SK-N-SH treated with all-trans-retinoic acid at 6 μM for 48 hours (cell line): ENCODE data around the gene ADI1.
"Not testable (repeated sequence)": the region's sequence is repeated elsewhere in the genome, so short reads cannot be mapped to it uniquely, and the experiment has no call there.

Source experiments
- ATAC-seq: fragments of 200-7000 bp; cut with Tn5 transposase; 3 replicates; pipeline ENCODE4 v1.9.1; 2020; ENCODE audit warnings: mild to moderate bottlenecking, moderate library complexity
- ARNTL ChIP-seq: fragments of 450-650 bp; formaldehyde crosslinking; IDR thresholded peaks from 2 replicates; pipeline ENCODE4 v1.5.0; 2020; ENCODE audit warnings: low read depth, mild to moderate bottlenecking, moderate library complexity, borderline replicate concordance
- BACH2 ChIP-seq: fragments of 250-450 bp; sonication (Bioruptor Pico); IDR thresholded peaks from 2 replicates; pipeline ENCODE4 v1.9.0; 2021; ENCODE audit warnings: mild to moderate bottlenecking, borderline replicate concordance
- CREB5 ChIP-seq: fragments of 250-450 bp; sonication (Bioruptor Pico); IDR thresholded peaks from 2 replicates; pipeline ENCODE4 v1.5.1; 2020; ENCODE audit warnings: low read depth, mild to moderate bottlenecking, moderate library complexity
- CSDC2 ChIP-seq: fragments of 250-450 bp; sonication (Bioruptor Pico); IDR thresholded peaks from 2 replicates; pipeline ENCODE4 v1.5.0; 2020; ENCODE audit warnings: mild to moderate bottlenecking, moderate library complexity
- CSRNP3 ChIP-seq: fragments of 250-450 bp; sonication (Bioruptor Pico); IDR thresholded peaks from 2 replicates; pipeline ENCODE4 v1.5.1; 2021; ENCODE audit warnings: mild to moderate bottlenecking, moderate library complexity
- ESRRG ChIP-seq: fragments of 250-450 bp; sonication (Bioruptor Pico); IDR thresholded peaks from 2 replicates; pipeline ENCODE4 v1.6.1; 2021; ENCODE audit warnings: mild to moderate bottlenecking
- GLIS3 ChIP-seq: fragments of 250-450 bp; sonication (Bioruptor Pico); IDR thresholded peaks from 2 replicates; pipeline ENCODE4 v1.5.0; 2020; ENCODE audit warnings: mild to moderate bottlenecking, moderate library complexity
- ISL1 ChIP-seq: fragments of 250-450 bp; sonication (Bioruptor Pico); IDR thresholded peaks from 2 replicates; pipeline ENCODE4 v2.1.2; 2022; ENCODE audit warnings: mild to moderate bottlenecking, moderate library complexity
- OSR1 ChIP-seq: fragments of 250-450 bp; sonication (Bioruptor Pico); IDR thresholded peaks from 2 replicates; pipeline ENCODE4 v1.8.0; 2022; ENCODE audit warnings: moderate library complexity, mild to moderate bottlenecking, inconsistent platforms
- PATZ1 ChIP-seq: fragments of 250-450 bp; sonication (Bioruptor Pico); IDR thresholded peaks from 2 replicates; pipeline ENCODE4 v1.8.0; 2020; ENCODE audit warnings: mild to moderate bottlenecking, moderate library complexity, borderline replicate concordance
- PPARA ChIP-seq: fragments of 250-450 bp; sonication (Bioruptor Pico); IDR thresholded peaks from 2 replicates; pipeline ENCODE4 v1.5.0; 2020; ENCODE audit warnings: mild to moderate bottlenecking, borderline replicate concordance
- RARB ChIP-seq: fragments of 250-450 bp; sonication (Bioruptor Pico); IDR thresholded peaks from 2 replicates; pipeline ENCODE4 v1.8.0; 2021; ENCODE audit warnings: mild to moderate bottlenecking, moderate library complexity
- SNAI2 ChIP-seq: fragments of 250-450 bp; sonication (Bioruptor Pico); IDR thresholded peaks from 2 replicates; pipeline ENCODE4 v1.5.0; 2020; ENCODE audit warnings: mild to moderate bottlenecking, moderate library complexity
- TOX ChIP-seq: fragments of 250-450 bp; sonication (Bioruptor Pico); IDR thresholded peaks from 2 replicates; pipeline ENCODE4 v1.8.0; 2021; ENCODE audit warnings: mild to moderate bottlenecking, moderate library complexity, borderline replicate concordance
- TSHZ2 ChIP-seq: fragments of 250-450 bp; sonication (Bioruptor Pico); IDR thresholded peaks from 2 replicates; pipeline ENCODE4 v1.5.0; 2020; ENCODE audit warnings: mild to moderate bottlenecking, moderate library complexity
- ZC3H10 ChIP-seq: fragments of 250-450 bp; sonication (Bioruptor Pico); IDR thresholded peaks from 2 replicates; pipeline ENCODE4 v1.5.1; 2021; ENCODE audit warnings: mild to moderate bottlenecking, moderate library complexity
- ZFP3 ChIP-seq: fragments of 250-450 bp; sonication (Bioruptor Pico); IDR thresholded peaks from 2 replicates; pipeline ENCODE4 v1.5.0; 2020; ENCODE audit warnings: mild to moderate bottlenecking, moderate library complexity
- ZFP30 ChIP-seq: fragments of 450-650 bp; formaldehyde crosslinking; IDR thresholded peaks from 2 replicates; pipeline ENCODE4 v1.5.0; 2022; ENCODE audit warnings: mild to moderate bottlenecking, moderate library complexity
- ZNF70 ChIP-seq: fragments of 450-650 bp; formaldehyde crosslinking; IDR thresholded peaks from 2 replicates; pipeline ENCODE4 v1.5.0; 2020; ENCODE audit warnings: mild to moderate bottlenecking, moderate library complexity
- ZNF8 ChIP-seq: fragments of 450-650 bp; formaldehyde crosslinking; IDR thresholded peaks from 2 replicates; pipeline ENCODE4 v1.5.0; 2020; ENCODE audit warnings: mild to moderate bottlenecking, moderate library complexity
- TF ChIP-seq, protein P1 (sequence below): fragments of 250-450 bp; sonication (Bioruptor Pico); IDR thresholded peaks from 2 replicates; pipeline ENCODE4 v1.8.0; 2021; ENCODE audit warnings: low read depth, mild to moderate bottlenecking, moderate library complexity, borderline replicate concordance

ADI1 gene

GRCh38 chr2:3456125-3456524 lies 63.2 kb downstream of the ADI1 start (continued):
- TF ChIP-seq, protein P1, sequence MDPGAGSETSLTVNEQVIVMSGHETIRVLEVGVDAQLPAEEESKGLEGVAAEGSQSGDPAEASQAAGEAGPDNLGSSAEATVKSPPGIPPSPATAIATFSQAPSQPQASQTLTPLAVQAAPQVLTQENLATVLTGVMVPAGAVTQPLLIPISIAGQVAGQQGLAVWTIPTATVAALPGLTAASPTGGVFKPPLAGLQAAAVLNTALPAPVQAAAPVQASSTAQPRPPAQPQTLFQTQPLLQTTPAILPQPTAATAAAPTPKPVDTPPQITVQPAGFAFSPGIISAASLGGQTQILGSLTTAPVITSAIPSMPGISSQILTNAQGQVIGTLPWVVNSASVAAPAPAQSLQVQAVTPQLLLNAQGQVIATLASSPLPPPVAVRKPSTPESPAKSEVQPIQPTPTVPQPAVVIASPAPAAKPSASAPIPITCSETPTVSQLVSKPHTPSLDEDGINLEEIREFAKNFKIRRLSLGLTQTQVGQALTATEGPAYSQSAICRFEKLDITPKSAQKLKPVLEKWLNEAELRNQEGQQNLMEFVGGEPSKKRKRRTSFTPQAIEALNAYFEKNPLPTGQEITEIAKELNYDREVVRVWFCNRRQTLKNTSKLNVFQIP, result no peak

DNA sequence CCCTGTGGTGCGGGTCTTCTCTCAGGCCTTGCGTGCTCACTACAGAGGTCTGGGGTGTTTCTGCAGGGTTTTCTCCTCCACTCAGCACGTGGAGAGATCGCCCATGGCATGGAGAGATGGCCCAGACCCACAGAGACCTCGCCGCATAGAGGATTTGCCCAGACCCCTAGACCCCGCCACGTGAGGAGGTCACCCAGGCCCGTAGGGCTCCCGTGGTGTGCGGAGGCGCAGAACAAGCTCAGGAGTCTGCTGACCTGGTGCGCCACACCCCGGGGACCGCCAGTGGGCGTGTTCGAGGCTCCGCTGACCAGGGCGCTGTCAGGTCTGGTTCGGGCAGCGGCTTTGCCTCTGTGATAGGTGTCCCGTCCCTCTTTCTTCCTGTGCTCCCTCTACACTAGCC lies 64.5 kb downstream of the ADI1 start:
- TF ChIP-seq SNAI2 (CRISPR knock-in tag), result no peak
- TF ChIP-seq ISL1, result no peak
- no peak for TF ChIP-seq RARB (CRISPR knock-in tag)
- no peak for TF ChIP-seq ZC3H10
- TF ChIP-seq CREB5 (CRISPR knock-in tag), result no peak
- no peak for TF ChIP-seq BACH2
- no peak for TF ChIP-seq CSDC2 (CRISPR knock-in tag)
- no peak for TF ChIP-seq CSRNP3 (CRISPR knock-in tag)
- TF ChIP-seq OSR1, result no peak
- no peak for TF ChIP-seq GLIS3 (CRISPR knock-in tag)
- no peak for TF ChIP-seq ZFP3 (CRISPR knock-in tag)
- TF ChIP-seq PPARA, result no peak
- no peak for TF ChIP-seq ZNF70
- no peak for TF ChIP-seq ZNF8 (CRISPR knock-in tag)
- TF ChIP-seq ARNTL (CRISPR knock-in tag), result no peak
- no peak for TF ChIP-seq PATZ1 (CRISPR knock-in tag)
- no peak for TF ChIP-seq ZFP30 (CRISPR knock-in tag)
- TF ChIP-seq TSHZ2 (CRISPR knock-in tag), result no peak
- no peak for TF ChIP-seq ESRRG (CRISPR knock-in tag)
- no peak for ATAC-seq

- not testable (repeated sequence) for ATAC-seq
These were observed 65.3 kb downstream of the ADI1 start for GRCh38 chr2:3454005-3454404.

GRCh38 chr2:3453190-3453999 lies 65.9 kb downstream of the ADI1 start:
- no peak for TF ChIP-seq SNAI2 (CRISPR knock-in tag)
- TF ChIP-seq CREB5 (CRISPR knock-in tag), result no peak
- TF ChIP-seq CSDC2 (CRISPR knock-in tag), result no peak
- no peak for TF ChIP-seq TSHZ2 (CRISPR knock-in tag)
- no peak for TF ChIP-seq ESRRG (CRISPR knock-in tag)
- TF ChIP-seq TOX (CRISPR knock-in tag), result no peak
- TF ChIP-seq PPARA, result no peak
- ATAC-seq, result no peak
